T-helper 1 cell (primary cell): ENCODE data around the gene GTF3C1.

Source experiments
- DNase-seq, 5 donors: peaks; one replicate each; pipeline ENCODE4 v3.0.0-alpha.2; 2012 to 2020

Gene GTF3C1

DNA sequence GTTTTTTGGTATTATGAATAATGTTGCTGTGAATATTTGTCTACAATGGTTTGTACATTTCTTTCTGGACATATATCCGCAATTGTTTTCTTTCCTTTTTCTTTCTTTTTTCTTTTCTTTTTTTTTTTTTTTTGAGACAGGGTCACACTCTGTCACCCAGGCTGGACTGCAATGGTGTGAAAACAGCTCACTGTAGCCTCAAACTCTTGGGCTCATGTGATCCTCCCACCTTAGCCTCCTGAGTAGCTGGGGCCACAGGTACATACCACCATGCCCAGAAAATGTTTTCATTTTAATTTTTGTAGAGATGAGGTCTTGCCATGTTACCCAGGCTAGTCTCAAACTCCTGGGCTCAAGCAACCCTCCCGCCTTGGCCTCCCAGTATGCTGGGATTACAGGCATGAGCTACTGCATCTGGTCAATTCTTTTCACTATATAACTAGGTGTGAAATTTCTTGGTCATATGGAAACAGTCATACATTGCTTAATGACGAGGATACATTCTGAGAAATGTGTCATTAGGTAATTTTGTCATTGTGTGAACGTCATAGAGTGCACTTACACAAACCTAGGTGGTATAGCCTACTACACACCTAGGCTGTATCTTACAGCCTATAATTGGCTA is 132.6 kb downstream of the GTF3C1 start:
- peak in 1 of 5 donors; percentile 48 for DNase-seq

DNA sequence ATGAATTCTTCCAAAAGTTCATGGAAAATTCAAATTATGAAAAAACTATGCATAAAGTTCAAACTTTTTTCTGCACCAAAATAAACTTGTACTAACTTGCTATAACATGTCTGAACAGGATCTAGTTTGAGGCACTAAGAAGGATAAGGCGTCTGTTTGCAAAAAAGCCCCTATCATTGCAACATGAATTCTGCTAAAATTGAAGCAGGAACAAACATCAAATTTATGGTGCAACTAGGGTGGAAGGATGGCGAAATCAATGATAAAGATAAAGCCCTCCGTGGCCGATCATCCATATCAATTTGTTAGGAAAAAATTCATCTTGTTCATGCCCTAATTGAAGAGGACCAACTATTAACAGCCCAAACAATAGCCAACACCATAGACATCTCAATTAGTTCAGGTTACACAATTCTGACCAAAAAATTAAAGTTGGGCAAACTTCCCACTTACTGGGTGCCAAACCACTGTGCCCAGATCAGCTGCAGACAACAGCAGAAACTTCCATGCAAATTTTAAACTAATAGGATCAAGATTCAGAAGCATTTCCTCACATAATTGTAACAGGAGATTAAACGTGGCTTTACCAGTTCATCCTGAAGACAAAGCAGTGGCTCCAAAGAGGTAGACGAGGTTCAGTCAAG is 134.8 kb downstream of the GTF3C1 start:
- no peak for DNase-seq

DNA sequence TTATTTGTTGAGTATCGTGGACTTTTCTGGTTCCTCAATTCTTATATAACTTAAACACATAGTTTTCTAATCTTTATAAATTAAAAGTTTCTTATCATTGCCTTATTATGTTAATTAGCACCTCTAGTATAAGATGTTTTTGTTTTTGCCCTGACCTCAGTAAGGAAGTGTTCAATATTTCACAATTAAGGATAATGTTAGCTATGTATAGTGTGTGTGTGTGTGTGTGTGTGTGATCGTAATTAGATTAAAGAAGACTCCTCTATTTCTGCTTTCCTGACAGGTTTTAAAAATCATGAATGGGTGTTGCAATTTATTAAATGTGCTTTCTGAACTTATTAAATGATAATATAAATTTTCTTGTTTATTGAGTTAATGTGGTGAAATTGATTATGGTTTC is 135.8 kb downstream of the GTF3C1 start:
- DNase-seq: no peak

DNA sequence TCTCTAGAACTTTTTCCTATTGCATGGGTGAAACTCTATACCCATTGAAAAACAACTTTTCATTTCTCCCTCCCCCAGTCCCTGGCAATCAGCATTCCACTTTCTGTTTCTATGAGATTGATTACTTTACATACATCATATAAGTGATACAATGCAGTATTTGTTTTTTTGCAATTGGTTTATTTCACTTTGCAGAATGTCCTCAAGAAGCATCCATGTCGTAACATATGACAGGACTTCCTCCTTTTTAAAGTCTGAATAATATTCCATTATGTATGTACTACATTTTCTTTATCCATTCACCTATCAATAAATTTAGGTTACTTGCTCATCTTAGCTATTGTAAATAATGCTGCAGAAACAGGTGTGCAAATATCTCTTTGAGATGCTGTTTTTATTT is 139.0 kb downstream of the GTF3C1 start:
- DNase-seq: no peak
